K562 (cell line): ENCODE data around the gene KLK13. TPM values are rescaled to one million over a fixed set of nuclear protein-coding genes. Genes with fewer than 3 reads are reported as not detected.

Experiments used
- ATAC-seq: fragments of 200-7000 bp; cut with Tn5 transposase; 3 replicates; pipeline ENCODE4 v1.9.1; 2020; ENCODE audit warnings: moderate library complexity
- BruUV-seq: library from RNA; stranded (reverse); fragments of 400-500 nt; replicated peaks from 2 replicates; lab custom pipeline; 2021; lab: Mats Ljungman, UMichigan
- CTCF ChIA-PET: fragments of 300-600 bp; formaldehyde crosslinking; extraction: SDS; loops from one replicate; lab custom pipeline; 2021; ENCODE audit warnings: low intra/inter-chr PET ratio; lab: Yijun Ruan, JAX
- POLR2A ChIA-PET: fragments of 300-600, 350-650 bp; sonication (Branson Sonifier 250); formaldehyde crosslinking; extraction: SDS; loops from one replicate; lab custom pipeline; 2021; ENCODE audit warnings: antibody characterized with exemption, inconsistent platforms; lab: Yijun Ruan, JAX
- DNase-seq, 4 experiments: peaks; one replicate each; pipeline versions ENCODE4 v3.0.0 to v3.0.0-alpha.2; 2011 to 2018; ENCODE audit warnings: low spot score in 3 of 4, mixed read lengths in 3 of 4; ENCODE audit errors: extremely low read depth in 1 of 4
- FAIRE-seq: peaks from 2 replicates; lab custom pipeline; 2011; peaks lifted over from hg19 to GRCh38; lab: Jason Lieb, UNC
- H2AFZ ChIP-seq: 2 replicates; pipeline ENCODE4 v1.6.0; 2011; ENCODE audit warnings: low read depth, low read length, control low read depth, inconsistent platforms
- H3K27ac ChIP-seq: fragments of 200-600 bp; 3 replicates; pipeline ENCODE4 v1.8.0; 2011; ENCODE audit warnings: low read depth, mild to moderate bottlenecking, control low read depth, inconsistent platforms, low read length, moderate library complexity, mixed read lengths; ENCODE audit errors: extremely low read depth
- H3K27me3 ChIP-seq, 2 experiments: fragments of 300-600 bp in 1 of 2; 2 replicates in 1 of 2; 3 replicates in 1 of 2; pipeline versions ENCODE4 v1.6.0 to v1.8.0; 2011; ENCODE audit warnings: inconsistent platforms in 2 of 2, low read length in 2 of 2, mild to moderate bottlenecking in 1 of 2, mixed read lengths in 1 of 2, moderate library complexity in 1 of 2; ENCODE audit not compliant: control insufficient read depth in 2 of 2, insufficient read depth in 2 of 2
- H3K36me3 ChIP-seq: fragments of 300-600 bp; 3 replicates; pipeline ENCODE4 v1.8.0; 2011; ENCODE audit warnings: mild to moderate bottlenecking, low read length, inconsistent platforms; ENCODE audit not compliant: control insufficient read depth, insufficient read depth
- H3K4me1 ChIP-seq, 2 experiments: fragments of 200-600 bp in 1 of 2; replicated peaks in 1 of 2; 2 replicates in 1 of 2; 3 replicates in 1 of 2; pipeline versions ENCODE4 v1.5.1 to v1.8.0; 2011; ENCODE audit warnings: inconsistent platforms in 2 of 2, low read length in 2 of 2, mild to moderate bottlenecking in 1 of 2, mixed read lengths in 1 of 2, moderate library complexity in 1 of 2; ENCODE audit not compliant: control insufficient read depth in 2 of 2, insufficient read depth in 2 of 2
- H3K4me2 ChIP-seq: 2 replicates; pipeline ENCODE4 v1.6.1; 2011; ENCODE audit warnings: low read length, control low read depth, inconsistent platforms, mixed read lengths; ENCODE audit not compliant: insufficient read depth
- H3K4me3 ChIP-seq: fragments of 200-600 bp; sonication (generic), shearing (Covaris generic); 2 replicates; pipeline ENCODE4 v1.5.1; 2016; ENCODE audit warnings: control low read depth, inconsistent platforms
- H3K79me2 ChIP-seq: fragments of 200-600 bp; 3 replicates; pipeline ENCODE4 v1.8.0; 2011; ENCODE audit warnings: low read length, inconsistent platforms; ENCODE audit not compliant: control insufficient read depth, insufficient read depth
- H3K9ac ChIP-seq, 2 experiments: 2 replicates each; pipeline versions ENCODE4 v1.6.0 to v1.6.1; 2011; ENCODE audit warnings: low read depth in 2 of 2, low read length in 2 of 2, control low read depth in 1 of 2, inconsistent platforms in 1 of 2, mild to moderate bottlenecking in 1 of 2, mixed read lengths in 1 of 2; ENCODE audit not compliant: insufficient read depth in 1 of 2
- H3K9me1 ChIP-seq: one replicate; pipeline ENCODE4 v1.6.0; 2011; ENCODE audit warnings: inconsistent platforms, mild to moderate bottlenecking, low read length, moderate library complexity; ENCODE audit not compliant: control insufficient read depth, insufficient read depth
- H3K9me3 ChIP-seq: replicated peaks from 2 replicates; pipeline ENCODE4 v1.5.1; 2011; ENCODE audit warnings: low read depth, low read length, inconsistent platforms; ENCODE audit not compliant: control insufficient read depth, insufficient read depth
- H4K20me1 ChIP-seq: replicated peaks from 2 replicates; pipeline ENCODE4 v1.6.1; 2011; ENCODE audit warnings: low read length, inconsistent platforms, mixed read lengths; ENCODE audit not compliant: control insufficient read depth, insufficient read depth
- CBX8 ChIP-seq: fragments of 200-600 bp; sonication (generic); IDR thresholded peaks from 2 replicates; pipeline ENCODE4 v1.6.1; 2012; ENCODE audit warnings: borderline replicate concordance, mixed run types, low read depth, mild to moderate bottlenecking, moderate library complexity, mixed read lengths, low read length, control low read depth, inconsistent platforms; ENCODE audit not compliant: poor library complexity, severe bottlenecking; ENCODE audit errors: extremely low read depth
- GTF2A2 ChIP-seq: IDR thresholded peaks from 2 replicates; pipeline ENCODE4 v1.6.1; 2016; ENCODE audit warnings: mild to moderate bottlenecking, missing genetic modification characterization, missing compliant biosample characterization
- HSF4 ChIP-seq: fragments of 250-450 bp; sonication (Bioruptor Pico); IDR thresholded peaks from 2 replicates; pipeline ENCODE4 v2.1.2; 2022; ENCODE audit warnings: mild to moderate bottlenecking, moderate library complexity, borderline replicate concordance
- OTX1 ChIP-seq: fragments of 450-650 bp; formaldehyde crosslinking; IDR thresholded peaks from 2 replicates; pipeline ENCODE4 v1.4.0; 2022; ENCODE audit warnings: mild to moderate bottlenecking
- POLR2B ChIP-seq: fragments of 450-650 bp; IDR thresholded peaks from 2 replicates; pipeline ENCODE4 v1.6.1; 2018; ENCODE audit warnings: low read depth; ENCODE audit not compliant: partially characterized antibody
- PRMT5 ChIP-seq: sonication (generic); formaldehyde crosslinking; IDR thresholded peaks from 2 replicates; pipeline ENCODE4 v1.5.0; 2020; ENCODE audit warnings: missing genetic modification reagents
- RHOXF2B ChIP-seq: fragments of 250-450 bp; sonication (Bioruptor Pico); conservative IDR thresholded peaks from 2 replicates; pipeline ENCODE4 v1.5.1; 2021
- SMAD4 ChIP-seq: fragments of 250-450 bp; sonication (Bioruptor Pico); conservative IDR thresholded peaks from 2 replicates; pipeline ENCODE4 v1.8.0; 2021; ENCODE audit warnings: inconsistent platforms, mild to moderate bottlenecking, moderate library complexity
- SMARCB1 ChIP-seq: IDR thresholded peaks from 2 replicates; pipeline ENCODE4 v1.6.1; 2011; ENCODE audit warnings: improper control_type of control experiment, low read depth; ENCODE audit not compliant: insufficient read length
- TRIM28 ChIP-seq: fragments of 450-650 bp; IDR thresholded peaks from 2 replicates; pipeline ENCODE4 v1.6.1; 2017
- ZNF217 ChIP-seq: sonication (generic); formaldehyde crosslinking; IDR thresholded peaks from 2 replicates; pipeline ENCODE4 v1.8.0; 2022; ENCODE audit warnings: mild to moderate bottlenecking, missing genetic modification reagents
- WGBS: fragments of 100-300 bp; shearing (Covaris generic); methylation state at CpG from one replicate; pipeline ENCODE4 v1.1.6; 2016; ENCODE audit warnings: low coverage, mixed read lengths; ENCODE audit not compliant: insufficient coverage; ENCODE audit errors: missing lambda C conversion rate; 5-methylcytosine and 5-hydroxymethylcytosine counted together
- in situ Hi-C: fragments of 300-500 bp; cut with MboI; formaldehyde crosslinking; loops from 4 replicates; pipeline ENCODE4 v1.15.0; 2018; ENCODE audit warnings: inconsistent platforms, mixed read lengths
- intact Hi-C: fragments of 100-400 bp; cut with micrococcal nuclease; formaldehyde crosslinking; loops from 2 replicates; pipeline ENCODE4 v1.14.2; 2022
- polyA plus RNA-seq, 8 experiments: library from polyadenylated mRNA; depleted of rRNA in 4 of 8; stranded (reverse) in 5 of 8; unstranded in 3 of 8; fragments of >200 nt; fragmentation: Nextera tagmentation in 2 of 8; fragmentation: Illumina TruSeq in 1 of 8; extraction: Ambion mirVana in 2 of 8; extraction: Trizol in 1 of 8; gene quantifications; 2 replicates each; pipeline versions ENCODE4 v1.2.1 to v1.2.3, GENCODE V29; 2011 to 2014; ENCODE audit warnings: inconsistent platforms in 1 of 8, missing spikeins in 1 of 8
- total RNA-seq, 7 experiments: library from RNA; depleted of rRNA in 6 of 7; stranded (reverse); fragments of >200 nt in 6 of 7; fragmentation: Illumina TruSeq in 2 of 7; extraction: Trizol in 2 of 7; gene quantifications; 2 replicates each; pipeline versions ENCODE4 v1.2.1 to v1.2.3, GENCODE V29; 2011 to 2021; ENCODE audit warnings: low replicate concordance in 1 of 7
- TF ChIP-seq, protein P1 (sequence below), 2 experiments: fragments of 450-650 bp; IDR thresholded peaks; 2 replicates each; pipeline ENCODE4 v1.6.1; 2016
- TF ChIP-seq, protein P2 (sequence below): fragments of 250-450 bp; sonication (Bioruptor Pico); IDR thresholded peaks from 2 replicates; pipeline ENCODE4 v1.5.0; 2021
- TF ChIP-seq, protein P3 (sequence below): IDR thresholded peaks from 2 replicates; pipeline ENCODE4 v1.6.1; 2012; ENCODE audit warnings: low read depth, low read length, improper control_type of control experiment, borderline replicate concordance

KLK13 gene
- total and polyA plus RNA-seq, 9 of the 15 experiments (the other 6 are each of a cell fraction or from before 2014, with no cell fraction given), result 0.72 to 9.0 (median 2.3) TPM

DNA sequence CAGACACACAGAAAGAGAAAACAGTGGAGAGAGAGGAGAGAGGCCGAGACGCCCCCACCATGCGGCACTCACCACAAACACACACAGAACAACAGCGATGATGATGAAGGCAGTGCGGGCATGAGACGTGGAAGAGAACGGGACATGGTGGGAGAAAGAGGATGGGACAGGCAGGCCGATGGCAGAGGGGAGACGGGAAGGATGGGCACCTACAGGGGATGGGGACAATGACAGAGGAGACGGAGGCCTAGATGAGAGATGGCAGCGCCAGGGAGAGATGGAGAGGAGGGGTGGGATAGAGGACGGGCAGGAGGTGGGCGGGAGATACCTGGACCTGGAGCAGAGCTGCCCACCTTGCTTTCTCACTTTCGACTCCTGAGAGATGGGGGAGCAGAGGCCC lies 18.9 kb upstream of the KLK13 start (continued):
- TF ChIP-seq, protein P1, sequence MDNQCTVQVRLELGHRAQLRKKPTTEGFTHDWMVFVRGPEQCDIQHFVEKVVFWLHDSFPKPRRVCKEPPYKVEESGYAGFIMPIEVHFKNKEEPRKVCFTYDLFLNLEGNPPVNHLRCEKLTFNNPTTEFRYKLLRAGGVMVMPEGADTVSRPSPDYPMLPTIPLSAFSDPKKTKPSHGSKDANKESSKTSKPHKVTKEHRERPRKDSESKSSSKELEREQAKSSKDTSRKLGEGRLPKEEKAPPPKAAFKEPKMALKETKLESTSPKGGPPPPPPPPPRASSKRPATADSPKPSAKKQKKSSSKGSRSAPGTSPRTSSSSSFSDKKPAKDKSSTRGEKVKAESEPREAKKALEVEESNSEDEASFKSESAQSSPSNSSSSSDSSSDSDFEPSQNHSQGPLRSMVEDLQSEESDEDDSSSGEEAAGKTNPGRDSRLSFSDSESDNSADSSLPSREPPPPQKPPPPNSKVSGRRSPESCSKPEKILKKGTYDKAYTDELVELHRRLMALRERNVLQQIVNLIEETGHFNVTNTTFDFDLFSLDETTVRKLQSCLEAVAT (IDR thresholded peaks at IDR 0.05), result no peak
- no peak for TF ChIP-seq ZNF217 (CRISPR knock-in tag)

DNA sequence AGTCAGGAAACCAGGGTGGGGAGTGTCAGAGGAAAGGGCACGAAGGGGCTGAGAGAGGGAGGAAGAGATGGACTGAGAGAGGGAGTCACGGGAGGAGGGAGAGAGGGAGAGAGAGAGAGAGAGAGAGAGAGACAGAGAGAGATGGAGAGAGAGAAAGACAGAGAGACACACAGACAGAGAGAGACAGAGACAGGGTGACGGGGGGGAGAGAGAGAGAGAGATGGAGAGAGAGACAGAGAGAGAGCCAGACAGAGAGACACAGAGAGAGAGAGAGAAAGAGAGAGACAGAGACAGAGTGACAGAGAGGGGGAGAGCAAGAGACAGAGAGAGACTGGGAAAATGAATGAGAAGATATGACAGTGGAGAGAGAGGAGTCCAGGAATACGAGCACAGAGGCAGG lies 18.3 kb upstream of the KLK13 start:
- Histone ChIP-seq H3K4me1 (peaks cover 0 to 10% of the 10 kb centered on the region in 2 experiments; a peak in 2 of 5 replicates), H3K9ac (no peak overlapping the region), H3K4me2 (no peak overlapping the region), H4K20me1 (no peaks in the 10 kb centered on the region; the same call in 1 of the 2 replicates), H3K27me3 (peaks cover 23 to 78% of the 10 kb centered on the region in 2 experiments; a peak in 4 of 5 replicates), H3K27ac (no peak overlapping the region), H3K79me2 (no peaks in the 10 kb centered on the region), H3K36me3 (no peaks in the 10 kb centered on the region), H2AFZ (no peak overlapping the region), H3K9me1 (no peaks in the 10 kb centered on the region), H3K4me3 (no peak overlapping the region), H3K9me3 (no peaks in the 10 kb centered on the region)
- FAIRE-seq (no peak), DNase-seq (no peak), ATAC-seq (no peak)
- BruUV-seq, result no TSS peak
- intact Hi-C loops, result no loop called here
- TF ChIP-seq TRIM28 (no peak), RHOXF2B (CRISPR knock-in tag) (no peak), CBX8 (no peak), GTF2A2 (tag) (no peak), OTX1 (no peak), PRMT5 (no peak), POLR2B (no peak), SMARCB1 (no peak), HSF4 (CRISPR knock-in tag) (no peak), SMAD4 (no peak)
- TF ChIP-seq, protein P2, sequence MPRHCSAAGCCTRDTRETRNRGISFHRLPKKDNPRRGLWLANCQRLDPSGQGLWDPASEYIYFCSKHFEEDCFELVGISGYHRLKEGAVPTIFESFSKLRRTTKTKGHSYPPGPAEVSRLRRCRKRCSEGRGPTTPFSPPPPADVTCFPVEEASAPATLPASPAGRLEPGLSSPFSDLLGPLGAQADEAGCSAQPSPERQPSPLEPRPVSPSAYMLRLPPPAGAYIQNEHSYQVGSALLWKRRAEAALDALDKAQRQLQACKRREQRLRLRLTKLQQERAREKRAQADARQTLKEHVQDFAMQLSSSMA (CRISPR knock-in tag), result no peak
- TF ChIP-seq, protein P3, sequence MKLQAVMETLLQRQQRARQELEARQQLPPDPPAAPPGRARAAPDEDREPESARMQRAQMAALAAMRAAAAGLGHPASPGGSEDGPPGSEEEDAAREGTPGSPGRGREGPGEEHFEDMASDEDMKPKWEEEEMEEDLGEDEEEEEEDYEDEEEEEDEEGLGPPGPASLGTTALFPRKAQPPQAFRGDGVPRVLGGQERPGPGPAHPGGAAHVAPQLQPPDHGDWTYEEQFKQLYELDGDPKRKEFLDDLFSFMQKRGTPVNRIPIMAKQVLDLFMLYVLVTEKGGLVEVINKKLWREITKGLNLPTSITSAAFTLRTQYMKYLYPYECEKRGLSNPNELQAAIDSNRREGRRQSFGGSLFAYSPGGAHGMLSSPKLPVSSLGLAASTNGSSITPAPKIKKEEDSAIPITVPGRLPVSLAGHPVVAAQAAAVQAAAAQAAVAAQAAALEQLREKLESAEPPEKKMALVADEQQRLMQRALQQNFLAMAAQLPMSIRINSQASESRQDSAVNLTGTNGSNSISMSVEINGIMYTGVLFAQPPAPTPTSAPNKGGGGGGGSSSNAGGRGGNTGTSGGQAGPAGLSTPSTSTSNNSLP, result no peak
- in situ Hi-C loops, result no loop called here
- 0% methylated on average over 1 of the region's 4 CpGs for WGBS
- ChIA-PET CTCF (no interaction called here), POLR2A (no interaction called here)
